DOHH2 (cell line): ENCODE results near the gene PPP1R14C.

ENCODE experiments used
- EZH2phosphoT487 ChIP-seq: fragments of 200-600 bp; sonication (generic); IDR thresholded peaks from 2 replicates; pipeline ENCODE4 v1.6.1; 2017; ENCODE audit warnings: borderline replicate concordance, mild to moderate bottlenecking, antibody characterized with exemption, low read length, moderate library complexity, mixed read lengths
- TF ChIP-seq, protein P1 (sequence below): fragments of 200-600 bp; sonication (generic); IDR thresholded peaks from one replicate; pipeline ENCODE4 v1.5.1; 2014; ENCODE audit warnings: antibody characterized with exemption, mild to moderate bottlenecking, low read depth, low read length; ENCODE audit not compliant: poor library complexity, severe bottlenecking

GRCh38 chr6:150203871-150204545 lies 61.2 kb downstream of the PPP1R14C start:
- TF ChIP-seq, protein P1, sequence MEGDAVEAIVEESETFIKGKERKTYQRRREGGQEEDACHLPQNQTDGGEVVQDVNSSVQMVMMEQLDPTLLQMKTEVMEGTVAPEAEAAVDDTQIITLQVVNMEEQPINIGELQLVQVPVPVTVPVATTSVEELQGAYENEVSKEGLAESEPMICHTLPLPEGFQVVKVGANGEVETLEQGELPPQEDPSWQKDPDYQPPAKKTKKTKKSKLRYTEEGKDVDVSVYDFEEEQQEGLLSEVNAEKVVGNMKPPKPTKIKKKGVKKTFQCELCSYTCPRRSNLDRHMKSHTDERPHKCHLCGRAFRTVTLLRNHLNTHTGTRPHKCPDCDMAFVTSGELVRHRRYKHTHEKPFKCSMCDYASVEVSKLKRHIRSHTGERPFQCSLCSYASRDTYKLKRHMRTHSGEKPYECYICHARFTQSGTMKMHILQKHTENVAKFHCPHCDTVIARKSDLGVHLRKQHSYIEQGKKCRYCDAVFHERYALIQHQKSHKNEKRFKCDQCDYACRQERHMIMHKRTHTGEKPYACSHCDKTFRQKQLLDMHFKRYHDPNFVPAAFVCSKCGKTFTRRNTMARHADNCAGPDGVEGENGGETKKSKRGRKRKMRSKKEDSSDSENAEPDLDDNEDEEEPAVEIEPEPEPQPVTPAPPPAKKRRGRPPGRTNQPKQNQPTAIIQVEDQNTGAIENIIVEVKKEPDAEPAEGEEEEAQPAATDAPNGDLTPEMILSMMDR: no peak
- no peak for TF ChIP-seq EZH2phosphoT487
